ENCODE measurements around the gene HYOU1.
"Not testable (repeated sequence)": the region's sequence is repeated elsewhere in the genome, so short reads cannot be mapped to it uniquely, and the experiment has no call there.

Gene HYOU1

GRCh38 chr11:119057000-119057769 is at the start of gene HYOU1:
Gene HYOU1 (minus strand): TSS chr11:119057205. CDS start chr11:119056160, 1,045 bp downstream.
- H3K27ac ChIP-seq (ENCODE audit: low read length), result peak within 1 kb of the TSS; percentile 92
- H3K9me3 ChIP-seq (ENCODE audit: control insufficient read depth in 1 of 2, low read length in 2 of 2), result no peaks in the 10 kb centered on the region
- peaks cover 21 to 24% of the 10 kb centered on the region in 2 donors for H3K36me3 ChIP-seq (ENCODE audit: control insufficient read depth in 1 of 2, insufficient read depth in 2 of 2, low read length in 2 of 2)
- peak within 1 kb of the TSS; percentile 89 to 90 for H3K4me3 ChIP-seq (ENCODE audit: low read depth in 1 of 2, low read length in 2 of 2)
- H3K27me3 ChIP-seq (ENCODE audit: low read depth, low read length), result no peaks in the 10 kb centered on the region
- H3K4me1 ChIP-seq (ENCODE audit: control insufficient read depth in 1 of 2, insufficient read depth in 2 of 2, low read length in 2 of 2), result peaks cover 8 to 25% of the 10 kb centered on the region in 2 donors

- Histone ChIP-seq H3K27me3 (ENCODE audit: low read depth, low read length) (no peaks in the 10 kb centered on the region), H3K9me3 (ENCODE audit: control insufficient read depth in 1 of 2, low read length in 2 of 2) (no peaks in the 10 kb centered on the region), H3K27ac (ENCODE audit: low read length) (no peak overlapping the region), H3K36me3 (ENCODE audit: control insufficient read depth in 1 of 2, insufficient read depth in 2 of 2, low read length in 2 of 2) (peaks cover 0 to 6% of the 10 kb centered on the region in 2 donors), H3K4me3 (ENCODE audit: low read depth in 1 of 2, low read length in 2 of 2) (no peak overlapping the region), H3K4me1 (ENCODE audit: control insufficient read depth in 1 of 2, insufficient read depth in 2 of 2, low read length in 2 of 2) (peaks cover 23 to 43% of the 10 kb centered on the region in 2 donors)
These were observed 46.8 kb upstream of the HYOU1 start for GRCh38 chr11:119103793-119104192.

GRCh38 chr11:119103161-119103664 is 46.2 kb upstream of the HYOU1 start:
- Histone ChIP-seq H3K4me3 (ENCODE audit: low read depth in 1 of 2, low read length in 2 of 2) (peak overlapping the region in 1 of 2 donors; percentile 87), H3K27ac (ENCODE audit: low read length) (peak overlapping the region; percentile 55)
- H3K27me3 ChIP-seq (ENCODE audit: low read depth, low read length), result not testable (repeated sequence)

GRCh38 chr11:119101759-119102423 is 44.9 kb upstream of the HYOU1 start, which contains the start of gene DPAGT1:
Gene DPAGT1 (minus strand): TSS chr11:119101853. CDS start chr11:119101655, 198 bp downstream.
- H3K9me3 ChIP-seq (ENCODE audit: control insufficient read depth in 1 of 2, low read length in 2 of 2), result no peaks in the 10 kb centered on the region
- peak within 1 kb of the TSS; percentile 87 to 89 for H3K4me3 ChIP-seq (ENCODE audit: low read depth in 1 of 2, low read length in 2 of 2)
- H3K27me3 ChIP-seq (ENCODE audit: low read depth, low read length), result no peaks in the 10 kb centered on the region
- peaks cover 16 to 30% of the 10 kb centered on the region in 2 donors for H3K4me1 ChIP-seq (ENCODE audit: control insufficient read depth in 1 of 2, insufficient read depth in 2 of 2, low read length in 2 of 2)
- peak within 1 kb of the TSS; percentile 98 for H3K27ac ChIP-seq (ENCODE audit: low read length)
- H3K36me3 ChIP-seq (ENCODE audit: control insufficient read depth in 1 of 2, insufficient read depth in 2 of 2, low read length in 2 of 2), result peaks cover 12 to 18% of the 10 kb centered on the region in 2 donors

More at GRCh38 chr11:119103161-119103664, 46.2 kb upstream of the HYOU1 start:
- H3K9me3 ChIP-seq (ENCODE audit: control insufficient read depth in 1 of 2, low read length in 2 of 2); H3K36me3 ChIP-seq (ENCODE audit: control insufficient read depth in 1 of 2, insufficient read depth in 2 of 2, low read length in 2 of 2): not testable (repeated sequence)
- H3K4me1 ChIP-seq (ENCODE audit: control insufficient read depth in 1 of 2, insufficient read depth in 2 of 2, low read length in 2 of 2), result peaks cover 18 to 37% of the 10 kb centered on the region in 2 donors

- peak overlapping the region; percentile 87 to 89 for H3K4me3 ChIP-seq (ENCODE audit: low read depth in 1 of 2, low read length in 2 of 2)
- peaks cover 19 to 23% of the 10 kb centered on the region in 2 donors for H3K36me3 ChIP-seq (ENCODE audit: control insufficient read depth in 1 of 2, insufficient read depth in 2 of 2, low read length in 2 of 2)
- H3K27ac ChIP-seq (ENCODE audit: low read length), result peak overlapping the region; percentile 98
- H3K4me1 ChIP-seq (ENCODE audit: control insufficient read depth in 1 of 2, insufficient read depth in 2 of 2, low read length in 2 of 2), result peaks cover 10 to 23% of the 10 kb centered on the region in 2 donors
- no peaks in the 10 kb centered on the region for H3K27me3 ChIP-seq (ENCODE audit: low read depth, low read length)
- no peaks in the 10 kb centered on the region for H3K9me3 ChIP-seq (ENCODE audit: control insufficient read depth in 1 of 2, low read length in 2 of 2)
These were observed 44.2 kb upstream of the HYOU1 start for GRCh38 chr11:119100994-119101758.

GRCh38 chr11:119100246-119100970 is 43.4 kb upstream of the HYOU1 start:
- no peaks in the 10 kb centered on the region for H3K27me3 ChIP-seq (ENCODE audit: low read depth, low read length)

GRCh38 chr11:119099711-119100110 is 42.7 kb upstream of the HYOU1 start:
- Histone ChIP-seq H3K27ac (ENCODE audit: low read length) (no peak overlapping the region), H3K4me1 (ENCODE audit: control insufficient read depth in 1 of 2, insufficient read depth in 2 of 2, low read length in 2 of 2) (peaks cover 10 to 22% of the 10 kb centered on the region in 2 donors), H3K9me3 (ENCODE audit: control insufficient read depth in 1 of 2, low read length in 2 of 2) (no peaks in the 10 kb centered on the region), H3K4me3 (ENCODE audit: low read depth in 1 of 2, low read length in 2 of 2) (no peak overlapping the region), H3K36me3 (ENCODE audit: control insufficient read depth in 1 of 2, insufficient read depth in 2 of 2, low read length in 2 of 2) (peaks cover 20 to 23% of the 10 kb centered on the region in 2 donors), H3K27me3 (ENCODE audit: low read depth, low read length) (no peaks in the 10 kb centered on the region)

More at GRCh38 chr11:119100246-119100970, 43.4 kb upstream of the HYOU1 start:
- Histone ChIP-seq H3K27ac (ENCODE audit: low read length) (no peak overlapping the region), H3K9me3 (ENCODE audit: control insufficient read depth in 1 of 2, low read length in 2 of 2) (no peaks in the 10 kb centered on the region), H3K4me1 (ENCODE audit: control insufficient read depth in 1 of 2, insufficient read depth in 2 of 2, low read length in 2 of 2) (peaks cover 10 to 22% of the 10 kb centered on the region in 2 donors), H3K4me3 (ENCODE audit: low read depth in 1 of 2, low read length in 2 of 2) (peak overlapping the region; percentile 87 to 89), H3K36me3 (ENCODE audit: control insufficient read depth in 1 of 2, insufficient read depth in 2 of 2, low read length in 2 of 2) (peaks cover 20 to 23% of the 10 kb centered on the region in 2 donors)

DNA sequence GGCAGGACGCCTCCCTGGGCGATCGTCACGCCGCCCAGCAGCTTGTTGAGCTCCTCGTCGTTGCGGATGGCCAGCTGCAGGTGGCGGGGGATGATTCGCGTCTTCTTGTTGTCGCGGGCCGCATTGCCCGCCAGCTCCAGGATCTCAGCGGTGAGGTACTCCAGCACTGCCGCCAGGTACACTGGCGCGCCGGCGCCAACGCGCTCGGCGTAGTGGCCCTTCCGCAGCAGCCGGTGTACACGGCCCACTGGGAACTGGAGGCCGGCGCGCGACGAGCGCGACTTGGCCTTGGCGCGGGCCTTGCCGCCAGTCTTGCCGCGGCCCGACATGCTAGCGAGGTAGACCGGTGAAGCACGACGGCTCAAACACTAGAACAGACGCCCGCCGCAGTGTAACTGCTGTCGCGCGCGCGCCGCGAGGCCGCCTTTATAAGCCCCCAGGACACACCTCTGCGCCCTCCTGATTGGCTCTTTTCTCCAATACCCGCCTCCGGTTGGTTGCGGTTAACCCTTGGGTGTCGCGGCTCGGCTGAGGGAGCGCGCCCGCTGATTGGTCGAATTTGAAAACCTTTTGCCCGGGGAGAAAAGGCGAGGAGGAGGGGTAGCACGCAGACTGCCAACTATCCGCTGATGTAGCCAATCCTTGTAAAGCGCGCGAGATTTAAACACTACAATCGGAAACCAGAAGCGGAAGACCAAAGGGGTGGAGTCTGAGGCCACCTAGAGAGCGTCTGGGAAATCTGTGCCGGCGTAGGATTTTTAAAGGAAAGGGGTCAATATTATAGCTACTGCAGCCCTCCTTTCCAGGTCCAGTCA is 38.3 kb upstream of the HYOU1 start:
- Histone ChIP-seq H3K36me3 (ENCODE audit: control insufficient read depth in 1 of 2, insufficient read depth in 2 of 2, low read length in 2 of 2) (peaks cover 17 to 20% of the 10 kb centered on the region in 2 donors), H3K27ac (ENCODE audit: low read length) (peak overlapping the region; percentile 63), H3K4me3 (ENCODE audit: low read depth in 1 of 2, low read length in 2 of 2) (peak overlapping the region; percentile 73 to 88), H3K9me3 (ENCODE audit: control insufficient read depth in 1 of 2, low read length in 2 of 2) (no peaks in the 10 kb centered on the region), H3K4me1 (ENCODE audit: control insufficient read depth in 1 of 2, insufficient read depth in 2 of 2, low read length in 2 of 2) (peaks cover 15 to 25% of the 10 kb centered on the region in 2 donors), H3K27me3 (ENCODE audit: low read depth, low read length) (no peaks in the 10 kb centered on the region)

- peaks cover 14 to 23% of the 10 kb centered on the region in 2 donors for H3K4me1 ChIP-seq (ENCODE audit: control insufficient read depth in 1 of 2, insufficient read depth in 2 of 2, low read length in 2 of 2)
These were observed 37.7 kb upstream of the HYOU1 start for GRCh38 chr11:119094816-119095065.

More at GRCh38 chr11:119094816-119095065, 37.7 kb upstream of the HYOU1 start:
- peak overlapping the region; percentile 63 for H3K27ac ChIP-seq (ENCODE audit: low read length)
- peak overlapping the region; percentile 73 to 88 for H3K4me3 ChIP-seq (ENCODE audit: low read depth in 1 of 2, low read length in 2 of 2)
- no peaks in the 10 kb centered on the region for H3K9me3 ChIP-seq (ENCODE audit: control insufficient read depth in 1 of 2, low read length in 2 of 2)
- no peaks in the 10 kb centered on the region for H3K27me3 ChIP-seq (ENCODE audit: low read depth, low read length)
- peaks cover 17 to 20% of the 10 kb centered on the region in 2 donors for H3K36me3 ChIP-seq (ENCODE audit: control insufficient read depth in 1 of 2, insufficient read depth in 2 of 2, low read length in 2 of 2)

Data from muscle layer of duodenum (tissue), 2 donors.